ENCODE results near the gene MBOAT1. TPM values are rescaled to one million over a fixed set of nuclear protein-coding genes. Genes with fewer than 3 reads are reported as not detected.

The MBOAT1 gene
- total RNA-seq, 2 experiments from 2014 or later: 4.5 to 5.1 TPM

- peaks cover 18% of the 10 kb centered on the region for H3K4me1 Mint-ChIP-seq
- H3K36me3 Mint-ChIP-seq: no peaks in the 10 kb centered on the region
- H3K9me3 Mint-ChIP-seq: no peaks in the 10 kb centered on the region
- no peak for DNase-seq
- no peak overlapping the region for H3K4me3 Mint-ChIP-seq
- H3K27ac Mint-ChIP-seq: no peak overlapping the region
- H3K27me3 Mint-ChIP-seq: no peaks in the 10 kb centered on the region
These were observed 38.2 kb downstream of the MBOAT1 start for GRCh38 chr6:20173833-20174792.

GRCh38 chr6:20172842-20173456 lies 39.3 kb downstream of the MBOAT1 start:
- peaks cover 18% of the 10 kb centered on the region for H3K4me1 Mint-ChIP-seq
- no peaks in the 10 kb centered on the region for H3K27me3 Mint-ChIP-seq
- H3K9me3 Mint-ChIP-seq: no peaks in the 10 kb centered on the region
- no peak for DNase-seq
- H3K4me3 Mint-ChIP-seq: no peak overlapping the region
- no peak overlapping the region for H3K27ac Mint-ChIP-seq
- no peaks in the 10 kb centered on the region for H3K36me3 Mint-ChIP-seq

- peaks cover 18% of the 10 kb centered on the region for H3K4me1 Mint-ChIP-seq
- no peak for DNase-seq
- no peaks in the 10 kb centered on the region for H3K9me3 Mint-ChIP-seq
- H3K36me3 Mint-ChIP-seq: no peaks in the 10 kb centered on the region
- H3K27ac Mint-ChIP-seq: no peak overlapping the region
- no peaks in the 10 kb centered on the region for H3K27me3 Mint-ChIP-seq
- no peak overlapping the region for H3K4me3 Mint-ChIP-seq
These were observed 41.7 kb downstream of the MBOAT1 start for GRCh38 chr6:20170455-20171148.

DNA sequence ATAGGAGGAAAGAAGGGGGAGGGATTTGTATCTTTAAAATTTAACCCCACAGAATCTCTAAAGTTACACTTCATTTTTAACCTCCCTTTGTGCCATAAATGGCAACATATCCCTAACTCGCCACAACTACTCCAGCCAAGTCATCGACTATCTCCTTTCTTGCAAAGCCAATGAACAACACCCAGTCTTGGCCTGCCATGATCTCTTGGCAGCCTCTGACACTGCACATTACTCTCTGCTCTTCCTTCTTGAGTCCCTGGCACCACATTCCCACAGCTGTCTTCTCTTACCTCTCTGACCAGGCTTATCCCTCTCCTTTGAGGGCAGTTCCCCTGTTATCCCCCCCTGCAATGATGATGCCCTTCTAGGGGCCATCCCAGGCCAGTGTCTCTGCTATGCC lies 42.5 kb downstream of the MBOAT1 start:
- H3K9me3 Mint-ChIP-seq: no peaks in the 10 kb centered on the region
- peaks cover 18% of the 10 kb centered on the region for H3K4me1 Mint-ChIP-seq
- H3K27me3 Mint-ChIP-seq: no peaks in the 10 kb centered on the region
- no peak for DNase-seq
- H3K27ac Mint-ChIP-seq: no peak overlapping the region
- H3K4me3 Mint-ChIP-seq: no peak overlapping the region
- H3K36me3 Mint-ChIP-seq: no peaks in the 10 kb centered on the region

DNA sequence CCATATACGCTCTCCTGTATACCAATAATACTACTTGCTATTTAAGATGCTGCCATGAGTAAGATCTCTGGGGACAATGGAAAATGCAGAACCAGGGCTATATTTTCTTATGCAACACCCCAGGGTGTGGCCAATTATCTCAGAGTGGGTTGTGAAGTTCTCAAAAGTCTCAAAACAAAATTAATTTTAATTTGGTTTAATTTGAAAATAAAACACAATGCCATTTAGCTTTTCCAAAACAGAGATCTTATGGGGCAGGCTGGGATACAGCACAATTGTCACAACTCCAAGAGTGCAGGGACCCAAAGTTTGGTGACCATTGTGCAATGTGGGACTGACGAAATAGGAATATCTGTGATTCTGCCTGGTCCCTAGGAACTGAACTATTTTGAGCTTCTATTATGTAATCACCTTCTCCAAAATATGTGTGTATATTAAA lies 43.1 kb downstream of the MBOAT1 start:
- Mint-ChIP-seq H3K4me1 (peaks cover 15% of the 10 kb centered on the region), H3K9me3 (no peaks in the 10 kb centered on the region), H3K27ac (no peak overlapping the region), H3K36me3 (no peaks in the 10 kb centered on the region), H3K4me3 (no peak overlapping the region), H3K27me3 (no peaks in the 10 kb centered on the region)
- no peak for DNase-seq

DNA sequence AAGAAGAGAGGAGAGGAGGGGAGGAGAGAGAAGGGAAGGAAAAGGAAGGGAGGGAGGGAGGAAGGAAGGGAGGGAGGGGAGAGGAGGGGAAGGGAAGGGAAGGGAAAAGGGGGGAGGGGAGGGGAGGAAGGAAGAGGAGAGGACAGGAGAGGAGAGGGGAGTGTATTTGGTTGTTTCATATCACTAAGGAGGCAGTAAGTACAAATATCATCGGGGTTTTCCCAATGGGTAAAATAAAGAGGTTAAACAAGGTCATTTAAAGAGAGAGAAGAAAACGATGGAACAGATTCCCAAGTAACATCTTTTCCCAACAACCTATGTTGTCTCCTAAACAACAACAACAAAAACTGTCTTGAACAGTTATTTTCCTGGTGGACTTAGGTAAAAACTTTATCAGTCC lies 43.6 kb downstream of the MBOAT1 start:
- H3K27ac Mint-ChIP-seq: no peak overlapping the region
- no peak overlapping the region for H3K4me3 Mint-ChIP-seq
- DNase-seq: no peak
- H3K9me3 Mint-ChIP-seq: no peaks in the 10 kb centered on the region
- H3K27me3 Mint-ChIP-seq: no peaks in the 10 kb centered on the region
- peaks cover 11% of the 10 kb centered on the region for H3K4me1 Mint-ChIP-seq
- no peaks in the 10 kb centered on the region for H3K36me3 Mint-ChIP-seq

GRCh38 chr6:20167601-20168000 lies 44.7 kb downstream of the MBOAT1 start:
- Mint-ChIP-seq H3K4me1 (no peaks in the 10 kb centered on the region), H3K9me3 (no peaks in the 10 kb centered on the region), H3K36me3 (no peaks in the 10 kb centered on the region), H3K27ac (no peak overlapping the region), H3K27me3 (no peaks in the 10 kb centered on the region), H3K4me3 (no peak overlapping the region)
- DNase-seq: no peak

- H3K27me3 Mint-ChIP-seq: no peaks in the 10 kb centered on the region
- no peak for DNase-seq
These were observed 46.1 kb downstream of the MBOAT1 start for GRCh38 chr6:20166210-20166609.

DNA sequence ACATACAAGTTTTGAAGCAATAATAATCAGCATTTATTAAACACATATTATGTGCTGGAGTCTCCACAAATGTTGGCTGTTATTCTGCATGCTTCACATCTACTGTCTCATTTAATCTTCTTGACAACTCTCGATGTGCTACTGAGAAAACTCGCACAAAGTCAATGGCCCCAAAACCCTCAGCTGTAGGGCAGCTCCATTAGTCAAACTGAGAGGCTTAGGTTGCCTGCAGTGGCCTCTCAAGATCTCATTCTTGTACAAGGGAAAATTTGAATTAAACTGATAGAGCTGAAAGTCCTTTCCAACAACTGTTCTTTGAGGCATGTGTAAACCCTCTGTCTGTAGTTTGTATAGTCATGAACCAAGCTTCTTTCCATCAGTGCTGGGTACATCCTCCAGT lies 49.8 kb downstream of the MBOAT1 start:
- Mint-ChIP-seq H3K27ac (no peak overlapping the region), H3K9me3 (no peaks in the 10 kb centered on the region), H3K4me3 (no peak overlapping the region), H3K27me3 (no peaks in the 10 kb centered on the region), H3K36me3 (no peaks in the 10 kb centered on the region), H3K4me1 (no peaks in the 10 kb centered on the region)
- no peak for DNase-seq

More at GRCh38 chr6:20166210-20166609, 46.1 kb downstream of the MBOAT1 start:
- no peak overlapping the region for H3K4me3 Mint-ChIP-seq
- no peaks in the 10 kb centered on the region for H3K36me3 Mint-ChIP-seq
- no peak overlapping the region for H3K27ac Mint-ChIP-seq
- H3K9me3 Mint-ChIP-seq: no peaks in the 10 kb centered on the region
- no peaks in the 10 kb centered on the region for H3K4me1 Mint-ChIP-seq

- Mint-ChIP-seq H3K9me3 (no peaks in the 10 kb centered on the region), H3K4me1 (no peaks in the 10 kb centered on the region), H3K36me3 (no peaks in the 10 kb centered on the region), H3K4me3 (no peak overlapping the region), H3K27me3 (no peaks in the 10 kb centered on the region), H3K27ac (no peak overlapping the region)
- DNase-seq: no peak
These were observed 51.6 kb downstream of the MBOAT1 start for GRCh38 chr6:20160541-20161283.

- Mint-ChIP-seq H3K4me1 (no peaks in the 10 kb centered on the region), H3K36me3 (no peaks in the 10 kb centered on the region), H3K27ac (no peak overlapping the region), H3K27me3 (no peaks in the 10 kb centered on the region), H3K9me3 (no peaks in the 10 kb centered on the region), H3K4me3 (no peak overlapping the region)
- DNase-seq: no peak
These were observed 52.3 kb downstream of the MBOAT1 start for GRCh38 chr6:20159781-20160540.

DNA sequence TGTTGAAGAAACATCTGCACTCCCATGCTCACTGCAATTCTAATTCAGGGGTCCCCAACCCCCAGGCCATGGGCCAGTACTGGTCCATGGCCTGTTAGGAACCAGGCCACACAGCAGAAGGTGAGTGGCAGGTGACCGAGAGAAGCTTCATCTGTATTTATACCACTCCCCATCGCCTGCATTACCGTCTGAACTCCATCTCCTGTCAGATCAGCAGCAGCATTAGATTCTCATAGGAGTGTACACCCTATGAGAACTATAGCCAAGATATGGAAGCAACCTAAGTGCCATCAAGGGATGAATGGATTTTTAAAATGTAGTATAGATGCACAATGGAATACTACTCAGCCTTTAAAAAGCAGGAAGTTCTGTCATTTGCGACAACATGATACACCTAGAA lies 53.2 kb downstream of the MBOAT1 start:
- Mint-ChIP-seq H3K27ac (no peak overlapping the region), H3K4me3 (no peak overlapping the region), H3K27me3 (no peaks in the 10 kb centered on the region), H3K4me1 (no peaks in the 10 kb centered on the region), H3K36me3 (no peaks in the 10 kb centered on the region), H3K9me3 (no peaks in the 10 kb centered on the region)
- DNase-seq: no peak

DNA sequence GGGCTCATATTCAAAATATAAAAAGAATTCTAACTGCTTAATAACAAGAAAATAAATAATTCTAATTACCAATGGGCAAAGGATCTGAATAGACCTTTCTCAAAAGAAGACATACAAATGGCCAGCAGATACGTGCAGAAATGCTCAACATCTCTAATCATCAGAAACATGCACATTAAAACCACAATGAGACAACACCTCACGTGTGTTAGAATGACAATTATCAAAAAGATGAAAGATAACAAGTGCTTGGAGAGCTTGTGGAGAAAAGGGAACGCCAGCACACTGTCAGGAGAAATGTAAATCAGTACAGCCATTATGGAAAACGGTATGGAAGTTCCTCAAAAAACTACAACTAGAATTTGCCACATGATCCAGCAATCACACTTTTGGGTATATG lies 53.6 kb downstream of the MBOAT1 start:
- H3K27me3 Mint-ChIP-seq: no peaks in the 10 kb centered on the region
- H3K27ac Mint-ChIP-seq: no peak overlapping the region
- H3K4me3 Mint-ChIP-seq: no peak overlapping the region
- no peaks in the 10 kb centered on the region for H3K9me3 Mint-ChIP-seq
- H3K4me1 Mint-ChIP-seq: no peaks in the 10 kb centered on the region
- H3K36me3 Mint-ChIP-seq: no peaks in the 10 kb centered on the region
- DNase-seq: no peak

- Mint-ChIP-seq H3K27ac (no peak overlapping the region), H3K4me1 (no peaks in the 10 kb centered on the region), H3K4me3 (no peak overlapping the region)
These were observed 55.4 kb downstream of the MBOAT1 start for GRCh38 chr6:20156824-20157223.

More at GRCh38 chr6:20156824-20157223, 55.4 kb downstream of the MBOAT1 start:
- Mint-ChIP-seq H3K36me3 (no peaks in the 10 kb centered on the region), H3K9me3 (no peaks in the 10 kb centered on the region), H3K27me3 (no peaks in the 10 kb centered on the region)
- no peak for DNase-seq

All from activated naive CD8-positive, alpha-beta T cell treated with anti-CD3 and anti-CD28 coated beads for 36 hours (primary cell).